HG02610 (cell line): ENCODE measurements around the gene KRT7.
"Not testable (repeated sequence)": the region's sequence is repeated elsewhere in the genome, so short reads cannot be mapped to it uniquely, and the experiment has no call there.

Experiments
- ATAC-seq: cut with Tn5 transposase; IDR thresholded peaks from one replicate; pipeline ENCODE4 v1.9.1; 2021; ENCODE audit warnings: mild to moderate bottlenecking, moderate library complexity; ENCODE audit not compliant: unreplicated experiment

KRT7 gene

DNA sequence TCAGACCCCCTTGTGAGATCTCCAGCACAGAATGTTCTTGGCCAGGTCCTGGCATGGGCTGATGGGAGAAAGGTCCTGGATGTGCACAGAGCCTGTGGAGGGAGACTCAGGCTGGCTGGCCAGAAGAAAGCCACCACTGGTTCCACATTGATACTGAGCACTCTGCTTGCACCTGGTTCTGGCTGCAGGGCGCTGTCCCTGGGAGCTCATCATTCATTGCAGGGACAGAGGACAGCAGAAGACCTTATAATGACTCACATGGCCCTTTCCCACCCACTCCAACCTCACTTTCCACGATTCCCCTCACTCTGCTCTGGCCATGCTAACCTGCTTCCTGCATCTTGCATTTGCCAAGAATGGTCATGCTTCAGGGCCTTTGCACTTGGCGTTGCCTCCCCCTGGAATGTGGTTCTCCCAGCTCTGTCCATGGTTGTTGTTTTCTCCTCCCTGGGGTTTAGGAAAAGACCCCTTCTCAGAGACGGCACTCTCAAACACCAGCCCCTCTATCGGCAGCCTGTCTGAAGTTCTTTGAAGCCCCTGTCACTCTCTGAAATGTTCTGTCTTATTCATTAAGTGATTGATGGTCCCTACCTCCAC is 10.3 kb downstream of the KRT7 start:
- ATAC-seq = no peak

DNA sequence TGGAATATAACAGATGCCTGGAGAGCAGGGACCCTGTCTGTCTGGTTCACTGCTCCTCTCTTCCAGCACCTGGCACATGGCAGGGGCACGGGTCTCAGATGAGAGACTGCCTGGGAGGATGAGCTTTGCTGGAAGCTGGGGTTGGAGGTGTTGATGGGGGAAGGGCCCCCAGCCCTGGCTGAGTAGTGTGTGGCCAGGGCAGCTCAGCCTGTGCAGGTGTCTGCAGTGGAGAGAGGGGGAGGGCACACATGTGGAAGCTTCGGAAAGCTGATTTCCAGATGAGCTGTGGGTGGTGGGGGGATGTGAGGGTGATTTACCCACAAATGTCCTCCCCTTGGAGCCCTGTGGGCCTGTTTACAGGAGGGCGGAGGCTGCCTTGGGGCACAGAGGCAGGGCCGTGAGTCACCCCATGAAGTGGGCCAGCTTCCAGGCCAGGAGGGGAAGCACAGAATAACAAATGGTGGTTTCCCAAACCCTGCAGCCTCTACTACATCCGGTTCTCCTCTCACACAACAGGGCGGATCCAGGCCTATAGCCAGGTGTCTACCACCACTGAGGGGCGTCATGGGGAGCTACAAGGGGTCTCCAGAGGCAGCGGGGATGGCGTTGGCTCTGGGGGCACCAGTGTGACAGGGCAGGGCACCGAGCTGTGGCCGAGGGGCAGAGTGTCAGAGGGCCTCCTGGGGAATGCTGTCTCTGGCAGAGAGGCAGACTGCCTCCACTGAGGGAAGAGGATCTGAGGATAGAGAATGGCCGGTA is 11.0 kb downstream of the KRT7 start:
- peak; percentile 92 for ATAC-seq

- no peak for ATAC-seq
Measured at GRCh38 chr12:52244615-52244994, 11.6 kb downstream of the KRT7 start.

- no peak for ATAC-seq
Measured at GRCh38 chr12:52245259-52245961, 12.4 kb downstream of the KRT7 start.

DNA sequence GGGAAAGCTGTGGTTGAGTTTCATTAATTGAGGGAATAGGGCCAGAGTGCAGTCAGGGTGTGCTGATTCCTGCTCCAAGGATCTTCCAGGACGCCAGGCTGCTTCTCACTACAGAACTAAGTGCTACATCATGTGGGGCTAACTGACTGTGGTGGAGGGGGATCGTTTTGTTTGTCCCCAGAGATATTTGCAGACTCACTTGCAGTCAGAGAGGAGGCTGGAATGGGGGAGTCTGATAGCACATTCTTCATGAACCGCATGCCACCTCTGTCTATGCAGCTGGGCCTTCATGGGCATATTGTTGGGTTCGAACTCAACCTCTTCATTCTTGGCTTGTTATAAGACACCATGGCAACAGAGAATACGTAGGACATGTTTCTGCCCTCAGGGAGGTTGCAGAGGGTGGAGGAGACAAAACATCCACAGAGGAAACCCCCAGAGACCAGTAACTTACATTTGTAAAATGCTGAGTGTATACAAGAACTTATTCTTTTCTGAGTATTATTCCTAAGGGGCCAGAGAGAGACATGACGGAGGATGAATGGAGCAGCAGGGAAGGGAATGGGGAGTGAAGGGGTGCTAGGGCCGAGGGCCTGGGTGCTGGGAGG is 13.0 kb downstream of the KRT7 start:
- no peak for ATAC-seq

DNA sequence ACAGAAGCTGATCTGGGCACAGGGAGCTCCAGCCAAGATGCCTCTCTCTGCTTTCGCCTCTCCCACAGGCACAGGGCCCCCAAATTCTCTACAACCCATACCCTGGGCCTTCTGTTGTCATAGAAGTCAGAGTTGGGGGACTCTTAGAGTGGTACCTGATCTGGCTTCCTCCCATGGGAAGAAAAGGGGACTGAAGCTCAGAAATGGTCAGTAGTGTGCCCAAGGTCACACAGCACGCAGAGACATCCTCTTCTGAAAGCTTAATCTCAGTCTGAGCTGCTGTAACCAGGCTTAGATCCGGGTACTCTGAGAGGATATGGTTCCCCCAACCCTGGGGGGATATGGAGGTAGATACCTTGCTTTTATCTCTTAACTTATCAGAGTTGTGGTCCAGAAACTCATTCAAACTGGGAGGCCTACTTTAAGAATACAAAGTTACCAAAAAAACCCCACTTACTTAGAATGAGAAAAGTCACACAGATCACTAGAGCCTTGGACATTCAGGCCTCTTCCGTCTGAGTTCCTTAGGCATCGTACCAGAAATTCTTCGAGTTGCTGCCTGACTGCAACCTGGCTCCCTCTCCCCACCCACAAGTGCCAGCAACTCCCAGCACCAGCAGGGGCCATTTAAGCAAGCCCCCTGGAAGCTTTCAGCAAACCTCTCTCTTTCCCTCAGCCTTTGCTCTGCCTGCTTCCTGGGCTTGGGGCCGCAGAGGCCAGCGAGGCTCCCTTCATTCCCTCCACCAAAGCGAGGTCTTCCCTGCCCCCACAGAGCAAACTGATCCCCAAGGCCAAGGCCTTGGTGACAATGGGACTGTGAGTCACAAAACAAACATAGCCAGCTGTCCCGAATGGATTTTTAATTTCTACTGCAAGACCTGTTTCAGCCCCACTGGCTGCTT is 13.9 kb downstream of the KRT7 start:
- peak; percentile 31 for ATAC-seq

GRCh38 chr12:52247622-52248540 is 14.8 kb downstream of the KRT7 start:
- no peak for ATAC-seq

DNA sequence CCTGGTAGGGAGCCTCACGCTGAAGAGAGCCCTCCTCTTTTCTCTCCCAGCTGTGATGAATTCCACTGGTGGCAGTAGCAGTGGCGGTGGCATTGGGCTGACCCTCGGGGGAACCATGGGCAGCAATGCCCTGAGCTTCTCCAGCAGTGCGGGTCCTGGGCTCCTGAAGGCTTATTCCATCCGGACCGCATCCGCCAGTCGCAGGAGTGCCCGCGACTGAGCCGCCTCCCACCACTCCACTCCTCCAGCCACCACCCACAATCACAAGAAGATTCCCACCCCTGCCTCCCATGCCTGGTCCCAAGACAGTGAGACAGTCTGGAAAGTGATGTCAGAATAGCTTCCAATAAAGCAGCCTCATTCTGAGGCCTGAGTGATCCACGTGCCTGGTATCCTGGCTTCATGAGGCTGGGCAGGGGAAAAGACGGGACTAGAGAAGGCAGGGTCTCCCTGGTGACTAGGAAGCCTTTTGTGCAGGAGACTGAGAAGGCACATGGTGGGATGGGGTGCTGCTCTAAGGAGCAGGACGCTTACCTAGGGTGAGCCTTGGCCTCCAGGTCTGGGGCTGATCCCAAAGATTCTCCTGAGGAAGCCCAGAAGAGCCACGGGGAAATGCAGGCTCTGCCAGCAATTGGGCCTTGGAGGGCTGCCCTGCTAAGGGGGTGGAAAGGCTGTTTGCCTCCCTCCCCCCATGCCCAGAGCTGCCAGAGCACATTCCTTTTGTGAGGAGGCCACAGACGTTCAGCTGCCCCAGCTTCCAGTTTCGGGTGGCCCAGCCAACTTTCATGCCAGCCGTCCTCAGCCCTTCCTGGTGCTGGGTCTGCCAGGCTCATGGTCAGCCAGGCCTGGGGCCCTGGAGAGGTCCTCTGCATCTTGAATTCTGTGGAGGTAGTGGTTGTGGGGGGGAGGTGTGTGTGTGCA is 15.8 kb downstream of the KRT7 start:
- ATAC-seq = no peak

DNA sequence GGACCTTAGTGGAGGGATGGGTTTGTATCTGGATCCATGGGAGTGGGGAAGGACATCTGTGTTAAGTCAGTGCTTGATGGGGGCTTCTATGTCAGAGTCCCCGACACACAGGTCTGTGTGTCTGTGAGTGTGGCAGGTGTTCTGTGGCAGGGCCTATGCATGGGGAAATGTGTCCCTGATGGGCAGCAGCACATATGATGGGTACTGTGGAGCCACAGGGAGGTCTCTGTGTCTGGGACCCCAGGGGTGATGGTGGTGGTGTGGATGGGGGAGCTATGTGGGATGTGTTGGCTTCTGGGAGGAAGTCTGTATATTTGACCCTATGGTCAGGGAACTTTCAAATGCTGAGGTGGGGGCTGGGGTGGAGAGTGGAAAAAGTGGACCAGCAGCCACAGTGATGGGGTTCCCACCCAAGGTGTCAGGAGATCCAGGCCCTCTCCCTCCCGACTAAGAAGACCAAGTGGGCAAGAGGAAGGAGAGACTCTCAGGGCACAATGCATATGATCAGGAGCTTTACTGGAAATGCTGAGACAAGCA is 16.5 kb downstream of the KRT7 start:
- ATAC-seq = no peak

DNA sequence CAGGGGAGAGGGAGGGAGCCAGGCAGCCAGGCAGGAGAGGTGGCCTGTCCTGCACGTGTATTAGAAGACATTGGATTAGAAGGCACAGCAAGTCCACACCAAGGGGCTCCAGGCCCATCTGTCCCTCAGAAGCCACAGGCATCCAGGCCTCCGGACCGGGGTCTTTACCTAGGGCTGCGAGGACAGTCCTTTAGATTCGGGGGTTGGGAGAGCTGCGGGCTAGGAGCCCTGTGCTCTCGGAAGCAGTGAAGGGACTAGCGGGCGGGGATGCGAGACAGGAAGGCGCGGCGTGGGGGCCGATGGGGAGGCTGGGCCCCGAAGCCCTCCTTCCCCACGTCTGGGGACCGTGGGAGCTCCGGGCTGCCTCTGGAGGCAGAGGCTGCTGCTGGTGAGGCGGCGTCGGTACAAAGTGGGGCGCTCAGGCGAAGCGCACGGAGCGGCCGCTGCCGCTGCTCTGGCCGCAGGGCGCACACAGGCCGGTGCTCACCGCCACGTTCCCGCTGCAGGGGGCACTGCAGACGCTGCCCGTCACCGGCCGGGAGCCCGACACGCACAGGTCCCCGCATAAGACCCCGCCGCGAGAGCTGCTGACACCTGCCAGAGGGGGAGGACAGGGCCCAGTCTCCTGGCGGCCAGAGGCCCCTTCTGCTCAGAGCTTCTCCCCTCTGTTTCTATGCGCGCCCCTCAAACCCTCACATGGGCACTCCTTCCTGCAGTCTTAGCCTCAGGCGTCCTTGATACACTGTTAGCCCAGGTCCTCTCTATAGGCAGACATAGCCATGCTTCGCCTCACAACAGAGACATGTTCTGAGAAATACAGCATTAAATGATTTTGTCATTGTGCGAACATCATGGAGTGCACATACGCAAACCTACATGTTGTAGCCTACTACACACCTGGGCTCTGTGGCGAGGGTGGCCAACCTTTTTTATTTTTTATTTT is 17.3 kb downstream of the KRT7 start:
- no peak for ATAC-seq

GRCh38 chr12:52251367-52252051 is 18.5 kb downstream of the KRT7 start:
- ATAC-seq = no peak

DNA sequence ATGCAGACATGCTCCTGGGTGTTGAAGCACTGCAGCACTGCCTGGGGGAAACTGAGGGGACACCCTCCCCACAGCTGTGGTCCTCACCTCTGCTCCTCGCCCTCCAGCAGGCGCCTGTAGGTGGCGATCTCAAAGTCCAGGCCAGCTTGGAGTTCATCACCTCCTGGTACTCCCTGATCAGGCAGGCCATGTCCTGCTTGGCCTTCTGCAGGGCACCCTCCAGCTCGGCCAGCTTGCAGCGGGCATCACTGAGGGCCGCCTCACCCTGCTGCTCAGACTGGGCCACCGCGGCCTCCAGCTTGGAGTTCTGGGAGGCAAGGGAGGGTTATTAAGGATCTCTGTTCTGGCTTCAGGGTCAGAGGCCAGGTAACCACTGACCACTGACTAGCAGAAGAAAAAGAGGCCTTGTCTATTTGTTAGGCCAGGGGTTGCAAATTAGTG is 19.2 kb downstream of the KRT7 start:
- not testable (repeated sequence) for ATAC-seq

DNA sequence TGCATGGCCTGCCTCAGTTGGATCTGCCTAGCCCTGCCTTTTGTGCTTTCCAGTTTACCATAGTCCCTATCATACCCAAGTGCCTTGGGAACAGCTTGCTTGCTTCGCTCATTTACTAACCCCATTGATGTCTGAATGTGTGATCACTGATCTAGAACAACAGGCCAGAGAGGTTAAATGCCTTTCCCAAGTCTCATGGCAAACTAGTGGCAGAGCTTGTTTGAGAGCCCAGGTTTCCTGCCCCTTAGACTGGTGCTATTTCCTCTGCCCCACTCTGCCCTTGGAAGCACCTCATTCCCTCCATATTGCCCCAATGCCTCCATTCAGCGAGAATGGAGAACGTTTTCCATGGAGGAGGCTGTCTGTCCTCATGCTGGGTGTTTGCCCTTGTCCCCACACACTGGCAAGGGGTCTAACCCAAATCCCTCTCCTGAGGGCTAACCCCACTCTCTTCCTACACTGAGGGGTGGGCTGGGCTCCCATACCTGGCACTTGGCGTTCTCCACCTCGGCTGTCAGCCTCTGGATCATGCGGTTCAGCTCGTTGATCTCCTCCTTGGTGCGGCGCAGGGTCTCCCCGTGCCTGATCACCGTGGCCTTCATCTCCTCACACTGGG is 19.8 kb downstream of the KRT7 start:
- no peak for ATAC-seq

DNA sequence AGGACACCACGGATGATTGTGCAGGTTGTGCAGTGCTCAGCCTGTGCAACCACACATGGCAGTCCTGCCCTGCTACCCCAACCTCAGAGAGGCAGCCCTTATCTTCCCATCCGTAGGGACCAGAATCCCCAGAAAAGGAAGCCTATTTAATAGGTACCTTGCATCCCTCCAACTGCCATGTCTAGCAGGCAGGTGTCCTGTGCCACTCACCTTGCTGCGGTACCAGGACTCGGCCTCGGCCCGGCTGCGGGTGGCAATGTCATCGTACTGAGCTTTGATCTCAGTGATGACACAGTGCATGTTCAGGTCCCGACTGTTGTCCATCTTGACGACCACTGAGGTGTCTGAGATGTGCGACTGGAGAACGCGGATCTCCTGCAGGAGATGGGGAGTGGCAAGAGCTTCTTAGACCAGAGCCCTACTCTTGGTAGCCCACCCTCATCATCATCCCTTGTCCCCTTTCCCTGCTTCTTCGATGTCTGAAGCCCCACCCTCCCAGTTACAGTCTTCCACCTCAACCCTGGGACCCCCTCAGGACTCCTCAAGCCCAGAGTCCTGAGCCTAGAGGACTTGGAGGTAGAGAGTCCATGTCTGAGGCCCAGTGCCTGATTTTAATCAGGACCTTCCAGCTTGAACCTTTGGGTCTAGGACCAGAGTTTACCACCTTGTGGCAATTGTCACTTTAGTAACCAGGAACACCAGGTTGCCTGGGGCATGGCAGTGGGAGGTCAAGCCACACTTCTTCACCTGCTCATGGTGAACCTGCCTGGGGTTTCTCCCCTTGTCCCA is 20.5 kb downstream of the KRT7 start:
- no peak for ATAC-seq

DNA sequence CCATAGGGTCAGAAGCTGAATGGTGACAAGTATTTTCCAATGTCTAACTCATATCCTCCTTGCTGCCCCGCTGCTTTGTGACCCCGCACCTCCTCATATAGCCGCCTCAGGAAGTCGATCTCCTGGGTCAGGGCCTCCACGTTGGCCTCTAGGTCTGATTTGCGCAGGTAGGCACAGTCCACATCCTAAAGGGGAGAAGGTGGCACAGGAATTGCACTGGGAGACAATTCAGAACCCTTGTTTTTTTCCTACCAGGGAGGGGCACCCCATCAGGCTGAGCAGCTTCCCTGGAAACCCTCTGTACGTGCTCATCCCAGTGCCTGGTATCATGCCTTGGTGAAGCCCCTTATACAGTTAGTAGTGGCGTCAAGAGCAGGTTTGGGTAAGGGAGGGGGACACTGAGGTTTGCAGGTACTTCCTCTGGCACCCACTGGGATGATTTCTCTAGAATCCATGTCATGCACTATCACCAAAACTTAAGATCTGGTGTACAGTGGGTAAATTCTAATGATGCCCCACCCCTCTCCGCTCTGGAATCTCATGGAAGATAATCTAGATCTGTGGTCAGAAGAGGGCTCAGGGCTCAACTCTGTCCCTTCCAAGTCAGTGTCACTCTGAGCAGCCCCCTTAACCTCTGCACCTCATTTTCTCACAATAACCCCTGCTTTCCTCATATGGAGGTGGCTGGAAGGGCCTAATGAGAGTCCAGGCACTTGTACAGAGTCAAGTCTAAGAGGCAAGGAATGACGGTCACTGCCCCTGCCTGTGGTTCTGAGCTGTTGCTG is 21.3 kb downstream of the KRT7 start:
- ATAC-seq = no peak
